Mesenchymal stem cell (in vitro differentiated cells and primary cell): ENCODE data around the gene FCHSD2.
"Not testable (repeated sequence)": the region's sequence is repeated elsewhere in the genome, so short reads cannot be mapped to it uniquely, and the experiment has no call there.

Experiments
- DNase-seq: peaks from one replicate; pipeline ENCODE4 v3.0.0-alpha.2; 2013
- H2AFZ ChIP-seq: one replicate; pipeline ENCODE4 v1.6.1; 2013; ENCODE audit warnings: low read depth, mild to moderate bottlenecking, control low read depth, inconsistent platforms, low read length, moderate library complexity
- H2AK5ac ChIP-seq: 2 replicates; pipeline ENCODE4 v1.6.1; 2013; ENCODE audit warnings: low read length, moderate library complexity, mild to moderate bottlenecking, inconsistent platforms; ENCODE audit not compliant: severe bottlenecking
- H2BK120ac ChIP-seq: one replicate; pipeline ENCODE4 v1.6.1; 2013; ENCODE audit warnings: low read depth, mild to moderate bottlenecking, inconsistent platforms, low read length, moderate library complexity
- H2BK12ac ChIP-seq, 2 experiments: one replicate each; pipeline ENCODE4 v1.6.1; 2013; ENCODE audit warnings: inconsistent platforms in 2 of 2, low read length in 2 of 2, mild to moderate bottlenecking in 2 of 2, moderate library complexity in 2 of 2, control low read depth in 1 of 2
- H2BK15ac ChIP-seq: one replicate; pipeline ENCODE4 v1.6.1; 2013; ENCODE audit warnings: mild to moderate bottlenecking, low read depth, inconsistent platforms; ENCODE audit not compliant: poor library complexity, severe bottlenecking
- H2BK5ac ChIP-seq: 2 replicates; pipeline ENCODE4 v1.6.1; 2013; ENCODE audit warnings: low read depth, mild to moderate bottlenecking, low read length, control low read depth, inconsistent platforms; ENCODE audit not compliant: poor library complexity, severe bottlenecking
- H3K14ac ChIP-seq, 2 experiments: one replicate each; pipeline ENCODE4 v1.6.1; 2013; ENCODE audit warnings: inconsistent platforms in 2 of 2, low read length in 2 of 2, control low read depth in 1 of 2, mild to moderate bottlenecking in 1 of 2, moderate library complexity in 1 of 2
- H3K18ac ChIP-seq, 2 experiments: one replicate each; pipeline ENCODE4 v1.6.1; 2013; ENCODE audit warnings: inconsistent platforms in 2 of 2, low read length in 2 of 2, control low read depth in 1 of 2, low read depth in 1 of 2, mild to moderate bottlenecking in 1 of 2
- H3K23ac ChIP-seq, 2 experiments: one replicate each; pipeline ENCODE4 v1.6.1; 2013; ENCODE audit warnings: inconsistent platforms in 2 of 2, low read length in 2 of 2, mild to moderate bottlenecking in 2 of 2, moderate library complexity in 2 of 2, control low read depth in 1 of 2
- H3K27ac ChIP-seq: 2 replicates; pipeline ENCODE4 v1.5.1; 2013; ENCODE audit warnings: mild to moderate bottlenecking, moderate library complexity, low read length, control low read depth, inconsistent platforms; ENCODE audit not compliant: poor library complexity, severe bottlenecking
- H3K27me3 ChIP-seq, 2 experiments: 2 replicates each; pipeline versions ENCODE4 v1.6.1 to v1.7.0; 2013; ENCODE audit warnings: low read length in 2 of 2, mild to moderate bottlenecking in 2 of 2, moderate library complexity in 2 of 2, control low read depth in 1 of 2, inconsistent platforms in 1 of 2; ENCODE audit not compliant: control insufficient read depth in 1 of 2, insufficient read depth in 1 of 2
- H3K36me3 ChIP-seq, 2 experiments: 2 replicates each; pipeline versions ENCODE4 v1.6.1 to v1.7.0; 2013; ENCODE audit warnings: low read length in 2 of 2, control low read depth in 1 of 2, inconsistent platforms in 1 of 2, low read depth in 1 of 2, mild to moderate bottlenecking in 1 of 2; ENCODE audit not compliant: insufficient read depth in 2 of 2, control insufficient read depth in 1 of 2
- H3K4ac ChIP-seq, 2 experiments: one replicate each; pipeline ENCODE4 v1.6.1; 2013; ENCODE audit warnings: inconsistent platforms in 2 of 2, low read length in 2 of 2, mild to moderate bottlenecking in 2 of 2, moderate library complexity in 2 of 2, control low read depth in 1 of 2, low read depth in 1 of 2
- H3K4me1 ChIP-seq: 2 replicates; pipeline ENCODE4 v1.6.1; 2013; ENCODE audit warnings: low read depth, low read length, control low read depth; ENCODE audit not compliant: control insufficient read depth, insufficient read depth
- H3K4me2 ChIP-seq: 2 replicates; pipeline ENCODE4 v1.6.1; 2013; ENCODE audit warnings: low read length, mild to moderate bottlenecking, inconsistent platforms; ENCODE audit not compliant: poor library complexity, severe bottlenecking
- H3K4me3 ChIP-seq, 2 experiments: 2 replicates each; pipeline versions ENCODE4 v1.5.1 to v1.7.0; 2013; ENCODE audit warnings: low read length in 2 of 2, mild to moderate bottlenecking in 2 of 2, control low read depth in 1 of 2, low read depth in 1 of 2; ENCODE audit not compliant: insufficient read depth in 1 of 2
- H3K79me1 ChIP-seq: replicated peaks from 2 replicates; pipeline ENCODE4 v1.6.1; 2013; ENCODE audit warnings: mild to moderate bottlenecking, control low read depth, low read length, inconsistent platforms; ENCODE audit not compliant: poor library complexity, severe bottlenecking
- H3K9ac ChIP-seq: 2 replicates; pipeline ENCODE4 v1.7.0; 2013; ENCODE audit warnings: mild to moderate bottlenecking, low read length, moderate library complexity
- H3K9me3 ChIP-seq: 2 replicates; pipeline ENCODE4 v1.7.0; 2013; ENCODE audit warnings: mild to moderate bottlenecking, low read length; ENCODE audit not compliant: control insufficient read depth
- H4K8ac ChIP-seq: one replicate; pipeline ENCODE4 v1.6.1; 2013; ENCODE audit warnings: inconsistent platforms, mild to moderate bottlenecking, low read length, moderate library complexity
- H4K91ac ChIP-seq: one replicate; pipeline ENCODE4 v1.6.1; 2013; ENCODE audit warnings: mild to moderate bottlenecking, low read length, inconsistent platforms
- WGBS: methylation state at CpG from one replicate; pipeline ENCODE4 v1.1.7; 2013; ENCODE audit warnings: mixed read lengths; 5-methylcytosine and 5-hydroxymethylcytosine counted together

Gene FCHSD2

DNA sequence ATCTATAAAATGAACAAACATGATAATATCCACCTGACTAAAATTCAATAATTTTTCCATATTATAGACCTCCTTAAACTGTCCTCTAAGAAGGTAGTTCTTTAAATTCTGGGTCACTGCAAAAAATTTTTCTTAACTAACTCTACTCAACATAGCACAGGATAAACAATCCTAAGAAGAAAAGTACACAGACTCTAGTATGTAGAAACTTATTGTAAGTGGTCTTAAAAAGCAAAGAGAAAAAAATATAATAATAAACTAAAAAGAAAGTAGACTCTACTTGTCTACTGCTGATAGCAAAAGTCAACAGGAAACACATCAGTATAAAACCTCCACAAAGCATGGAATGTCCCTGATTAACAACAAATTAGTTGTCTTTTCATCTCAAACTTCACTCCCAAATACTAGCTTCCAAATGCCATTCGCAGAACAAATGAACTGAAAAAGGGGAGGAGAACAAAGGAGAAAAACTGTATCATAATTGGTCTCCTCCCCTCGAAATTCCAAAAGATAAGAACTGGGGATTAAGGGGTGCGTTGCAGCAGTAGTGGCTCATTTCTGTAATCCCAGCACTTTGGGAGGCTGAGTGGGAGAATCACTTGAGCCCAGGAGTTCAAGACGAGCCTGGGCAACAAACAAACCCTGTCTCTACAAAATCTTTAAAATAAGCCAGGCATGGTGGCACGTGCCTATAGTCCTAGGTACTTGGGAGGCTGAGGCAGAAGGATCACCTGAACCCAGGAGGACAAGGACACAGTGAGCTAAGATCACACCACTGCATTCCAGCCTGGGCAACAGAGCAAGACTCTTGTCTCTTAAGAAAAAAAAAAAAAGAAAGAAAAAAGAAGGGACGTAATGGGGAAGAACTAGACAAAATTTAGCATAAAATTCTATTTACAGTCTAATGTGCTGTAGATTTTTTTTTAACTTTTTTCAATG, 6.5 kb downstream of the FCHSD2 start:
- Histone ChIP-seq H4K91ac (no peak overlapping the region), H3K23ac (no peak overlapping the region), H3K27ac (no peak overlapping the region), H3K79me1 (peaks cover 19% of the 10 kb centered on the region), H3K4me2 (no peak overlapping the region), H3K14ac (no peak overlapping the region), H3K4ac (no peak overlapping the region), H2AK5ac (no peak overlapping the region), H3K4me1 (peaks cover 1% of the 10 kb centered on the region), H3K18ac (no peak overlapping the region), H2BK5ac (no peak overlapping the region), H2BK12ac (no peak overlapping the region), H4K8ac (no peak overlapping the region), H3K9me3 (no peaks in the 10 kb centered on the region), H2BK15ac (no peak overlapping the region), H2BK120ac (no peak overlapping the region), H3K36me3 (peaks cover 3 to 26% of the 10 kb centered on the region in 2 experiments), H2AFZ (no peak overlapping the region), H3K9ac (no peak overlapping the region), H3K27me3 (no peaks in the 10 kb centered on the region), H3K4me3 (no peak overlapping the region)
- WGBS = 94% methylated on average over 3 of the region's 6 CpGs
- DNase-seq = no peak

DNA sequence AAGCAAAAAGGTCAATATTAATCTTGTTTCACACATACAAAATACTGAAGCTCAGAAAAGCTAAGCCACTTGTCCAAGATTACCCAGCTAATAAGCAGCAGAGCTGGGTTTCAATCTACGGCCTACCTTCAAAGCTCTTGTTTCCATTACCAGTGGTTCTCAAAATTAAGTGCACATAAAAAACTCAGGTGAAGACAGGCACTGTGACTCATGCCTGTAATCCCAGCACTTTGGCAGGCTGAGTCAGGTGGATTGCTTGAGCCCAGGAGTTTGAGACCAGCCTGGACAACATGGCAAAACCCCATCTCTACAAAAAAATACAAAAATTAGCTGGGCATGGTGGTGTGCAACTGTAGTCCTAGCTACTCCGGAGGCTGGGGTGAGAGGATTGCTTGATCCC, 9.8 kb downstream of the FCHSD2 start:
- not testable (repeated sequence) for H3K4me3 ChIP-seq, H2BK120ac ChIP-seq, H3K14ac ChIP-seq, H2BK5ac ChIP-seq, H3K9ac ChIP-seq, H3K4me2 ChIP-seq, H3K18ac ChIP-seq, H3K4ac ChIP-seq, H2BK12ac ChIP-seq, H4K91ac ChIP-seq, H3K27me3 ChIP-seq, H2AK5ac ChIP-seq, H4K8ac ChIP-seq, H3K4me1 ChIP-seq, H3K23ac ChIP-seq, H2AFZ ChIP-seq, DNase-seq, H3K27ac ChIP-seq, H3K9me3 ChIP-seq, H2BK15ac ChIP-seq
- H3K79me1 ChIP-seq = peaks cover 30% of the 10 kb centered on the region
- H3K36me3 ChIP-seq = peaks cover 7 to 19% of the 10 kb centered on the region in 2 experiments
- 93% methylated on average over 2 of the region's 2 CpGs for WGBS

DNA sequence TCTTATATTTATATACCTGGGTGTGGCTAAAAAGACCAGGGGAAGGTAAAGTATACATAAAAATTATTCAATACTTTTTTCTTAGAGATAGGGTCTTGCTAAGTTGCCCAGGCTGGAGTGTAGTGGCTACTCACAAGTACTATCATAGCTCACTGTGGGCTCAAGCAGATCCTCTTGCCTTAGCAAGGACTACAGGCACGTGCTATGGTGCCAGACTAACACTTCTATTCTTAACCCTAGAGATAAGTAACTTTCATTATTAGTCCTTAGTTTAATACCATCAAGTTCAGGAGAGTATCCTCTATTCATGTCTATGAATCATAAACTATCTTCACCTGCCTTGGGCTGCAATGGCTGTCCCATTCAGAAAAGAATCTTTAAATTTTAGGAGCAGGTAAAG, 11.9 kb downstream of the FCHSD2 start:
- Histone ChIP-seq H3K4me2 (no peak overlapping the region), H3K4ac (no peak overlapping the region), H3K4me3 (no peak overlapping the region), H3K9me3 (peaks cover under 1% of the 10 kb centered on the region), H4K91ac (no peak overlapping the region), H3K9ac (no peak overlapping the region), H2BK5ac (no peak overlapping the region), H2BK120ac (no peak overlapping the region), H3K18ac (no peak overlapping the region), H2BK15ac (no peak overlapping the region), H2AFZ (no peak overlapping the region), H3K4me1 (no peaks in the 10 kb centered on the region), H3K79me1 (peaks cover 30% of the 10 kb centered on the region), H2AK5ac (no peak overlapping the region), H4K8ac (no peak overlapping the region), H3K23ac (no peak overlapping the region), H2BK12ac (no peak overlapping the region), H3K36me3 (peaks cover 7 to 13% of the 10 kb centered on the region in 2 experiments), H3K27ac (no peak overlapping the region), H3K14ac (no peak overlapping the region), H3K27me3 (no peaks in the 10 kb centered on the region)
- WGBS = 83% methylated on average over 1 of the region's 1 CpG
- no peak for DNase-seq

DNA sequence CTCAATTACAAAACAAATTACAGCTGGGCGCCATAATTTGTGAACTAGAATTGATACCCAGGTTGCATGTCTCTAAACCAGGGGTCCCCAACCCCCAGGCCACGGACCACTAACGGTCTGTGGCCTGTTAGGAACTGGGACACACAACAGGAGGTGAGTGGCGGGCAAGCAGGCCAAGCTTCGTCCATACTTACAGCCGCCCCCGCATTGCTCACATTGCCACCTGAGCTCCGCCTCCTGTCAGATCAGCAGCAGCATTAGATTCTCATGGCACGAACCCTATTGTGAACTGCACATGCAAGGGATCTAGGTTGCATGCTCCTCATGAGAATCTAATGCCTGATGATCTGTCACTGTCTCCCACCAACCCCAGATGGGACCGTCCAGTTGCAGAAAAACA, 12.9 kb downstream of the FCHSD2 start:
- Histone ChIP-seq H3K4me1 (no peaks in the 10 kb centered on the region), H3K79me1 (peaks cover 29% of the 10 kb centered on the region), H4K91ac (no peak overlapping the region), H3K4me3 (no peak overlapping the region), H2AFZ (no peak overlapping the region), H4K8ac (peak overlapping the region; percentile 4), H3K18ac (no peak overlapping the region), H2AK5ac (no peak overlapping the region), H3K27ac (no peak overlapping the region), H2BK120ac (no peak overlapping the region), H3K14ac (no peak overlapping the region), H3K9ac (no peak overlapping the region), H3K9me3 (peaks cover 7% of the 10 kb centered on the region), H3K4me2 (no peak overlapping the region), H3K4ac (no peak overlapping the region), H2BK12ac (no peak overlapping the region), H2BK5ac (no peak overlapping the region), H3K27me3 (no peaks in the 10 kb centered on the region), H2BK15ac (no peak overlapping the region), H3K23ac (no peak overlapping the region), H3K36me3 (peaks cover 6 to 14% of the 10 kb centered on the region in 2 experiments)
- 96% methylated on average over 9 of the region's 10 CpGs for WGBS
- DNase-seq = no peak
